ENCODE measurements around the gene SLC28A1.
A peak's percentile ranks its signal among the peaks of the same experiment; 100 is the strongest.
"Not testable (repeated sequence)": the region's sequence is repeated elsewhere in the genome, so short reads cannot be mapped to it uniquely, and the experiment has no call there.

Gene SLC28A1

GRCh38 chr15:84840741-84841429 is 43.6 kb upstream of the SLC28A1 start:
- DNase-seq (ENCODE audit: low read depth): peak; percentile 42
- H3K4me3 ChIP-seq (ENCODE audit: control insufficient read depth, low read depth, low read length): no peak overlapping the region
- no peak for TF ChIP-seq CTCF (conservative IDR thresholded peaks at IDR 0.05; ENCODE audit: control insufficient read depth, insufficient read depth, low read depth, low read length)

- DNase-seq (ENCODE audit: low read depth): no peak
- TF ChIP-seq CTCF (conservative IDR thresholded peaks at IDR 0.05; ENCODE audit: control insufficient read depth, insufficient read depth, low read depth, low read length): no peak
- no peak overlapping the region for H3K4me3 ChIP-seq (ENCODE audit: control insufficient read depth, low read depth, low read length)
Measured at GRCh38 chr15:84842781-84843180, 41.7 kb upstream of the SLC28A1 start.

- TF ChIP-seq CTCF (conservative IDR thresholded peaks at IDR 0.05; ENCODE audit: control insufficient read depth, insufficient read depth, low read depth, low read length): no peak
- H3K4me3 ChIP-seq (ENCODE audit: control insufficient read depth, low read depth, low read length): no peak overlapping the region
- no peak for DNase-seq (ENCODE audit: low read depth)
Measured at GRCh38 chr15:84844964-84845363, 39.5 kb upstream of the SLC28A1 start.

GRCh38 chr15:84845631-84846030 is 38.8 kb upstream of the SLC28A1 start:
- peak; percentile 82 for DNase-seq (ENCODE audit: low read depth)
- H3K4me3 ChIP-seq (ENCODE audit: control insufficient read depth, low read depth, low read length): not testable (repeated sequence)
- TF ChIP-seq CTCF (conservative IDR thresholded peaks at IDR 0.05; ENCODE audit: control insufficient read depth, insufficient read depth, low read depth, low read length): peak; percentile 68

- no peak for DNase-seq (ENCODE audit: low read depth)
- H3K4me3 ChIP-seq (ENCODE audit: control insufficient read depth, low read depth, low read length): no peak overlapping the region
- no peak for TF ChIP-seq CTCF (conservative IDR thresholded peaks at IDR 0.05; ENCODE audit: control insufficient read depth, insufficient read depth, low read depth, low read length)
Measured at GRCh38 chr15:84846269-84846668, 38.2 kb upstream of the SLC28A1 start.

- no peak for TF ChIP-seq CTCF (conservative IDR thresholded peaks at IDR 0.05; ENCODE audit: control insufficient read depth, insufficient read depth, low read depth, low read length)
- no peak for DNase-seq (ENCODE audit: low read depth)
- no peak overlapping the region for H3K4me3 ChIP-seq (ENCODE audit: control insufficient read depth, low read depth, low read length)
Measured at GRCh38 chr15:84847382-84847781, 37.1 kb upstream of the SLC28A1 start.

GRCh38 chr15:84852212-84852611 is 32.2 kb upstream of the SLC28A1 start:
- no peak for TF ChIP-seq CTCF (conservative IDR thresholded peaks at IDR 0.05; ENCODE audit: control insufficient read depth, insufficient read depth, low read depth, low read length)
- H3K4me3 ChIP-seq (ENCODE audit: control insufficient read depth, low read depth, low read length): no peak overlapping the region
- no peak for DNase-seq (ENCODE audit: low read depth)

Measured in fibroblast of mammary gland (primary cell).